ENCODE data around the gene BORCS5.

- TF ChIP-seq CTCF (IDR thresholded peaks at IDR 0.05 in 8 of 11, conservative IDR thresholded peaks at IDR 0.05 in 3 of 11) (no peak), POLR2AphosphoS5 (IDR thresholded peaks at IDR 0.05) (no peak), POLR2A (IDR thresholded peaks at IDR 0.05) (no peak)
Measured at GRCh38 chr12:12415886-12416285, 59.0 kb downstream of the BORCS5 start.
